Neuron (in vitro differentiated cells): ENCODE measurements around the gene RAD51B.

Experiments used
- H2AFZ ChIP-seq: one replicate; pipeline ENCODE4 v1.6.1; 2013; ENCODE audit warnings: low read depth, mild to moderate bottlenecking, inconsistent platforms, low read length, moderate library complexity
- H3K27me3 ChIP-seq: one replicate; pipeline ENCODE4 v1.6.1; 2013; ENCODE audit warnings: low read length; ENCODE audit not compliant: insufficient read depth
- H3K36me3 ChIP-seq: one replicate; pipeline ENCODE4 v1.6.1; 2013; ENCODE audit warnings: low read length; ENCODE audit not compliant: insufficient read depth
- H3K4me1 ChIP-seq: one replicate; pipeline ENCODE4 v1.6.1; 2013; ENCODE audit warnings: low read length; ENCODE audit not compliant: insufficient read depth
- H3K4me3 ChIP-seq: 2 replicates; pipeline ENCODE4 v1.5.1; 2013; ENCODE audit warnings: mild to moderate bottlenecking, low read length, moderate library complexity
- H3K9me3 ChIP-seq: one replicate; pipeline ENCODE4 v1.6.1; 2013; ENCODE audit warnings: low read length

RAD51B gene

DNA sequence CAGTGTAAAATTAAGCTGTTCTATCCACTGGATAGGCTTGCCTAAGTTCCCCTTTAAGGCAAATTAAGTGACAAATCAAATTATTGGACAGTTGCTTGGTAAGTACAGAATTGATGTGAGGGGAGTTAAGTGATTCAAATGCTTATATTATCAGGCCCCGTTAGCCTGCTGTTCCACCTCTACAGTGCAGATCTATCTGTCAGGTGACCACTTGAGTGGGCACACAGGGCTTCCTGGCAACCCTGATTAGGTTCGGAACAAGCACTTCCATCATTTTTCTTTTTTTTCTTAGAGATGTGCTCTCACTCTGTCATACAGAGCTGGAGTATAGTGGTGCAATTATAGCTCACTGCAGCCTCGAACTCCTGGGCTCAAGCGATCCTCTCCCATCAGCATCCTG lies 453.8 kb downstream of the RAD51B start:
- no peak overlapping the region for H2AFZ ChIP-seq
- H3K9me3 ChIP-seq = no peaks in the 10 kb centered on the region
- H3K4me1 ChIP-seq = peaks cover 8% of the 10 kb centered on the region
- H3K27me3 ChIP-seq = no peaks in the 10 kb centered on the region
- no peak overlapping the region for H3K4me3 ChIP-seq
- H3K36me3 ChIP-seq = no peaks in the 10 kb centered on the region

DNA sequence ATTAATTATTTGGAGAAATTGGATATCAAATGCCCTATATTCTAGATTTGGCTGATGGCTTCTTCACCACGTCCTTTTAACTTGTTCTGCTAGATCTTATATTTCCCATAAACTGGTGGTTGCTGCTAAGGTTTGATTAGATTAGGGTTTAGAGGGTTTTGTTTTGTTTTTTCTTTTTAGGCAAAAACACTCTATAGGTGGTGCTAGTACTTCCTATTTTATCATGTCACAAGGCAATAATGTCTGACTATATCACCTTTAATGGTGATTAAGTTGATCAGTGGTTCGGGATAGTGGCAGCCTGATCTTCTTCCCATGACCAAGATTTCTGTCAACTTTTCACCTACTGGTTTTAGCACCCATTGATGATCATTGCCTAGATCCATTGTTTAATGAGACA lies 455.1 kb downstream of the RAD51B start:
- no peaks in the 10 kb centered on the region for H3K27me3 ChIP-seq
- peaks cover 3% of the 10 kb centered on the region for H3K4me1 ChIP-seq
- H3K9me3 ChIP-seq = no peaks in the 10 kb centered on the region
- H2AFZ ChIP-seq = no peak overlapping the region
- H3K4me3 ChIP-seq = no peak overlapping the region
- H3K36me3 ChIP-seq = no peaks in the 10 kb centered on the region

DNA sequence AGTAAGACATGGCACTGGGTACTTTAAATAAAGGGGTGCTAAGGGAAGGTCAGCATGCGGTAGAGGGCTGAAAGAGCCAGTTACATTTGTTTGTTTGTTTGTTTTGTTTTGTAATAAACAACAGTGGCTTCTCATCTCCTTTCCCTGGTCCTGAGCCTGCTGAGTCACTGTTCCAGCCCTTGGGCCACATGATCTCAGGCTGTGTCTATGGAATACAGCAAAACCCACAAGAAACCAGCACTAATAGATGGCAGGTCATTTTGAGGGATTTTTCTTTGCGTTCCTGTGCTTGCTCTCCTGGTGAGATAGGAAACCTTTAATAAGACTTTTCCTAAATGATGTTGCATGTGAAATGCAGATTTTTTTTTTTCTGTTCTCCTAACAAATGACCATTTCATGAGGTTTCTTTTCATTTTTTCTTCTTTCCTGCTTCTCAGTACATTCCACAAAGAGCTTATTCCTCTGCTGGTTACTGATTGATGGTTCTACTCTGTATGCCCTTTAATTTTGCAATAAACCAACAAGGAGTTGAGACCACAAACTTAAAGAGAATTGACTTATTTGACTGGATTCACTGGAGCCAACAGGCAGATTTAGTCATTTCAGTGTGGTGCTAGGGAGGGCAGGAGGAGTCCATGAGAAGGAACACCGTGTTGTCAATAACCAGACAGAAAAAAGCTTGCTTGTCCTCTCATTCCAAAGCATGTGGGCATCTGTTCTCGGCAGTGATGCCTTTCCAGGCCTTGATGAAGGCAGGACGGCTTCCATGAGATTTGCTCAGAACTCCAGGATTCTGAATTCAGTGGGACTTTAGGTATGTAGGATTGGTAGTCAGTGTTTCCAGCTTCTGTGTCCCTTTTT lies 459.2 kb downstream of the RAD51B start:
- no peaks in the 10 kb centered on the region for H3K27me3 ChIP-seq

DNA sequence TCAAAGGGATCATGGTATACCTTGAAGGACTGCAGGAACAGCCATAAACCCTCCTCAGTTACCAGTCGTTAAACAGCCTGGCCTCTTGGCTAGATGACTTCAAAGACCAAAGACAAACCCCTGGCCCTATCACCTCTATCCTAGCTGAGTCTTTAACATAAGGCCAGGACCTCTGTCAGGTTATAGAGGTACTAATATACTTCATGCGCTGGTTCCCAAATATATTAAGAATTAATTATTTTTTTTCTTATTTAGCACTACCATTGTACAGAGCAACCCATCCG lies 459.8 kb downstream of the RAD51B start:
- Histone ChIP-seq H3K36me3 (no peaks in the 10 kb centered on the region), H3K27me3 (no peaks in the 10 kb centered on the region), H2AFZ (no peak overlapping the region), H3K4me3 (no peak overlapping the region), H3K9me3 (no peaks in the 10 kb centered on the region), H3K4me1 (peaks cover 3% of the 10 kb centered on the region)

More for the DNA sequence above, 459.2 kb downstream of the RAD51B start:
- Histone ChIP-seq H3K4me1 (peaks cover 3% of the 10 kb centered on the region), H3K9me3 (no peaks in the 10 kb centered on the region), H2AFZ (no peak overlapping the region), H3K4me3 (no peak overlapping the region), H3K36me3 (no peaks in the 10 kb centered on the region)

DNA sequence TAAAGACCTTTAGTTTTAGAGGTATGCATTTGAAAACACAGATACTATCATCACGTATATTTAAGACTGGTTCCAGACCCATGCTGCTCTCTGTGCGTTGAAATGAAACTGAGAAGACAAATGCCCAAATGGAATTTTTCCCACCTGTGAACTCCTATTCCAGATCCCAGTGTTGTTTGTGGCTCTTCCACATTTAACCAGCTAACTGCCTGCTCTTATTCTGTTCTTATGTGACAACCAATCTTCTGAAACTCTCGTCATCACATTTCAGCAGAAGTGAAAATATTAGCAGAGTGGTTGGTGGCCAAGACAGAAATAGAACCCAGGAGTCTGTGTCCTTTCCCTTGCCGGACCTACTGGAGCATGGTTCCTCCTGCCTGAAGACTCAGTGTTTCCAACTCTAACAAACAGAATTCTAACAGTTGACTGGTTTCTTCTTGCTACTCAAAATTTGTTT lies 460.2 kb downstream of the RAD51B start:
- Histone ChIP-seq H3K27me3 (no peaks in the 10 kb centered on the region), H3K36me3 (no peaks in the 10 kb centered on the region), H2AFZ (no peak overlapping the region), H3K4me1 (peaks cover 3% of the 10 kb centered on the region), H3K9me3 (no peaks in the 10 kb centered on the region), H3K4me3 (no peak overlapping the region)

DNA sequence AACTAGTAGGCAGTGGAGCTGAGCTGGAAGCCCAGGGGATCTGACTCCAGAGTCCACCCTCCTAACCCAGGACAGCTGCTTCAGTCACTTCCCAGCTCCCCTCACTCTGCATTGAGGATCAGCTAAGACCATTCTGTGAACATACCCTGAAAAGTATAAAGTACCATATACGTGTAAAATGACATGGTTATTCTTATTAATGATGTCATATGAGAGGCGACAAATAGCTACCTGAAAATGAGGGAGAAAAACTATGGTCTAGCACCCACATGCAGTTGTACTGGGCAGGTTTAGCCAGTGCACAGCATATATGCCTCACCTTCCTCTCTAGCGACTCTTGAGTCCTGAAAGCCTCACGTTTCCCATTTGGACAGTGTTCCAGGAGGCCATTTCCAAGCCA lies 461.9 kb downstream of the RAD51B start:
- Histone ChIP-seq H2AFZ (no peak overlapping the region), H3K27me3 (no peaks in the 10 kb centered on the region), H3K36me3 (no peaks in the 10 kb centered on the region), H3K4me1 (no peaks in the 10 kb centered on the region), H3K9me3 (no peaks in the 10 kb centered on the region), H3K4me3 (no peak overlapping the region)

DNA sequence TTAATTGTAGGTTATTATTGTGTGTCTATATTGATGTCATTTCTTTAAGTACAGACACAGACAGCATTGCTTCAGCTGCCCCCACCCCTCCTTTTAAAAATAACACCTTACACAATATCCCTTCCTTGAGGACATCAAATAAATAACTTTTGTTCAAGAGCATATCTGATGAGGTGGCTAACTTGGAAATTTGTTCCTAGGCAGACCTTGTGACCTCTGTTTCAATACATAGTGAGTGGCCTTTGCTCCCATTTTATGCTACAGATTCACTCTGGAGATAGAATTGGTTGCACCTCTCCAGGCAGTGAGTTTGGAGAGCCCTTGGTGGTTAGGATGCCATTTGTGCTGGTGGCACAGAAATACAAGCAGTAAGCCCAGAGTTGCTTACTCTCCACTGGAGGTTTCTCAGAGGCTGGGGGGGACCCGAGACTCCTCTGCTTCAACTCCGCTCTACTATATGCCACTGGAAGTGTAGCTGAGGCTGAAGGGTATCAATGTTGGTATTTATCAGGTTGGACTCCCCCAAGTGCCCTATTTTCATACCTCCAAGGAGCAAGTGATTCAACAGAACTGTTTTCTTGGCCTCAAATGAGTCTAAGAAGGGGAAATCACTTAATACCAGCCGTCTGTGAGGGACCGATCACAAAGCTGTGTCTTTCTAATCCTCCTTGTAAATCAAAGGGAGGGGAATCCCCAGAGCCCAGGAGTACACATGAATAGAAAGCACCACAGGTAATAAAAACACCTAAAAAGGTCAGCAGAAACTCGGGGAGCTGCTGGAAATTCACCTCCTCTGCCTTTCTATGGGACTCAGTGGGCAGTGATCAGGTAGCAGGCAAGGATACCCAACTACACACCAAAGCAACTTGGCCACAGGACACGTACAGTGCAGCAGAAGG lies 463.1 kb downstream of the RAD51B start:
- H2AFZ ChIP-seq = no peak overlapping the region
- H3K27me3 ChIP-seq = no peaks in the 10 kb centered on the region
- no peak overlapping the region for H3K4me3 ChIP-seq
- H3K4me1 ChIP-seq = no peaks in the 10 kb centered on the region
- H3K36me3 ChIP-seq = no peaks in the 10 kb centered on the region
- no peaks in the 10 kb centered on the region for H3K9me3 ChIP-seq

DNA sequence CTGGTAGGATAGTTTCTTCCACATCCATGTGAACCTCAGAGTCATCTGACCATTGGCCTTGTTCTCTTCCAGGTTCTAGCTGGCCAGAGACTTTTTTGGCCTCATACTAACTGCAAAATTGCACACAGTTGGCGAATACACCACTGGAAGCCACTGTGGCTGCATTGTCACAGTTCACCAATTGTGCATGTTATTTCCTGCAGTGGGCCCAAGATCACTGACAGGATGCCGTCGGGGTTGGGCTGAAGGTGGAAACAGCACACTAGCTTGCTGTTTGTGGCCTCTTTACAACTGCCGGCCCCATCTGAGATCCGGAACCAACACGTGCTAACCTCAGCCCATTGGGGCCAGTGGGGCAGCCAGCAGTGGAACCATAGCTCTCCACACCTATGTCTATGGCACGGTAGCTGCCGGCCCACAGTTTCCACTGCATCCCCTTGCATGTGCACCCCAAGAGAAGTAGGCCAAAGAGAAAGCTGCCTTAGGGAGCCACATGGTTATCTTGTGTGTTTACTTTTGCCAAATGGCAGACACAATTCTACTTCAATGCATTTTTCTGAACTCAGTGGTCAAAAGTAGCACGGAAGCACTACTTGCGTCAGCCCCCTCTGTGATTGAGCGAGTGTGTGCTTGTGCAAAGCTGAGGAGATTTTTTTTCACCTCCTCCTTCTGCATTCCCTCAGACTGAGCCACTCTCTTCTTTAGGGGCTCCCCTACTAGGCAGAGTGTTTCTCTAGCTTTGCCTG lies 464.0 kb downstream of the RAD51B start:
- H3K4me3 ChIP-seq = no peak overlapping the region
- no peaks in the 10 kb centered on the region for H3K36me3 ChIP-seq
- H3K4me1 ChIP-seq = no peaks in the 10 kb centered on the region
- H3K9me3 ChIP-seq = no peaks in the 10 kb centered on the region
- H3K27me3 ChIP-seq = no peaks in the 10 kb centered on the region
- H2AFZ ChIP-seq = no peak overlapping the region

DNA sequence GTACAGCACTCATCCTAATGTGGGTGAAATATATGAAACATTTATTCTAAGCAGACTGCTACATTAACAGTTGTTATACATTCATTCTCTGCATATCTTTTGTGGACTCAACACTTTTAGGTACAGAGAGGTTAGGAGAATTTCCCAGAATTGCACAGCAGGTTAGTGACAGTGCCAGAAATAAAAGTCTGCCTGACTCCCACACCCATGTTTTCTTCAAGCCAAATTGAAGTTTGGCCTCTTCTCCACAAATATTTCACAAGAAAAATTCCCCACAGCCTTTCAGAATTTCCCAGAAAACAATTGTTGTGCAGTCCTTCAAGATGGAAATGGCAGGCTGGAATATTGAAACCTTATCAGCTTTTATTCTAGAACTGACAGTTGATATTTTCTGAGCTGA lies 464.8 kb downstream of the RAD51B start:
- H3K4me3 ChIP-seq = no peak overlapping the region

DNA sequence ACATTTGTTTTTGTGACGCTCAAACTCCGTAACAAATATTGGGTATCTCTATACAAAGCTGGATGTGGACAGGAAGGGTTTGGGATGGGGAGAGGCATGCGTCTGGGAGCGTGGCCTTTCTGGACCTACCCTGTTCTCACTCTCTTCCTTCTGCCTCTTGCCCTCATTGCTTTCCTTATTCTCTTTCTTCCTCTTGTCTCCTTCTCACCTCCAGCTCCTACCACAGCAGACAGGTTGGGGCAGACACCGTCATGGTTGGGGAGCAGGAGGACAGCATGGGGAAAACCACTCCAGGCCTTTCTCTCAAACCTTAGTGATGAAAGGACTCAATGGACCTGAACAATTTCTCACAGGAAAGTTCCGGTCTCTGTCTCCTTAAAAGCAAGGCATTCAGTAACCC lies 465.3 kb downstream of the RAD51B start:
- H3K36me3 ChIP-seq = no peaks in the 10 kb centered on the region
- no peak overlapping the region for H3K4me3 ChIP-seq
- no peak overlapping the region for H2AFZ ChIP-seq
- no peaks in the 10 kb centered on the region for H3K4me1 ChIP-seq
- no peaks in the 10 kb centered on the region for H3K27me3 ChIP-seq
- H3K9me3 ChIP-seq = no peaks in the 10 kb centered on the region

More for the DNA sequence above, 464.8 kb downstream of the RAD51B start:
- no peaks in the 10 kb centered on the region for H3K36me3 ChIP-seq
- no peaks in the 10 kb centered on the region for H3K27me3 ChIP-seq
- no peak overlapping the region for H2AFZ ChIP-seq
- no peaks in the 10 kb centered on the region for H3K9me3 ChIP-seq
- no peaks in the 10 kb centered on the region for H3K4me1 ChIP-seq

DNA sequence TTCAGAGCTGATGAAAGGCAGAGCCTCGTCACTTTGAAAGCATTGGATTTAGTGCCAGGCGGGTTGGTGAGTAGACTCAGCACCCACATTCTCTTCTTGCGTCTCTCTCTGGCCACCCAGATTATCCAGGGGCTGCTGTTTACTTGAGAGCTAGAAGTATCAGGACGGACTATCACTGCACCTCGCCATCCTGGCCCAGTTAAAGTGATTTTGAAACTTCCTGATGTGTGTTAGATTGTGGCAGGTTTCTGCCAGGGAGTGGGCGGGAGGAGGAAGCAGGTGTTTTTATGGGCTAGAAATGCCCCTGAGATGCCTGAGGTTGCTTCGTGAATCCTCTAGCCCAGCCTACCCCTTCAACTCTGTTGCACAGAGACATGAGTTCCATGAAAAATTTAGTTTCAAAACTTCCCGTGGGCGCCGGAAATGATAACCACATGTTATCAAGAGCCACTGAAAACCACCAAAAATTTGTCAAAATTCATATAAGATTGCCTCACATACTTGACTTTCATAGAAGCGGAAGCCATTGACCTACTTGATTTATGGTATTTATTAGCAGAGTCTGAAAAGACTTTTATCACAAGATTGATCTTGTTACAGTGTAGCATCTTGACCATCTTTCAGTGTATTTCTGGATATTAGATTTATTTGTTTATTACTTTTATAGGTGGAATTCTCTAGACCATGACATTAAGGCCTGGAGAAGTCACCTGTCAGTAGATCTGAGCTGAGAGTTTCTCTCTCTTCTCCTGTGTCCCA lies 466.0 kb downstream of the RAD51B start:
- Histone ChIP-seq H3K4me3 (no peak overlapping the region), H3K9me3 (no peaks in the 10 kb centered on the region), H2AFZ (no peak overlapping the region), H3K4me1 (no peaks in the 10 kb centered on the region), H3K27me3 (no peaks in the 10 kb centered on the region), H3K36me3 (no peaks in the 10 kb centered on the region)

DNA sequence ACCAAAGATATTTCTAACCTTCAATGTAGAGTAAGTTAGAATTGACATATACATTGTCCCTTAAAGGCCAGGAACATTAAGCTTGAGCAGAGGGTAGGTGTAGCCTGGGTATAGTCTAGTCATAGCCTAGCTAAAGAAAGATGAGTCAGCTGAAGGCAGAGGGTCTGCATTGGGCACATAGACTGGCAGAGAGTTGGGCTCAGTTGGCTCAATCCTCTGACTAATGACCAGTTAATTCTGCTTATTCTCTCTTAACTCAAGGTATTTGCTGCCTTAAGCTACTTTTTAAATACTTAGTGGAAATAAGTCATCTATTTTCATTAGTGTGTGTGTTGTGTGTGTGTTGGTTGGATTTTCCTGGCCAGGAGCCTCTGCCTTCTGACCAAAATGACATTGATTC lies 467.1 kb downstream of the RAD51B start:
- no peaks in the 10 kb centered on the region for H3K4me1 ChIP-seq
- H3K9me3 ChIP-seq = no peaks in the 10 kb centered on the region
- H3K4me3 ChIP-seq = no peak overlapping the region
- no peak overlapping the region for H2AFZ ChIP-seq
- H3K27me3 ChIP-seq = no peaks in the 10 kb centered on the region
- H3K36me3 ChIP-seq = no peaks in the 10 kb centered on the region
